GM19397 (cell line): Measurements from ENCODE around the gene GALNT7.

Experiments used
- ATAC-seq: cut with Tn5 transposase; IDR thresholded peaks from one replicate; pipeline ENCODE4 v1.9.1; 2021; ENCODE audit warnings: mild to moderate bottlenecking, moderate library complexity; ENCODE audit not compliant: unreplicated experiment

GALNT7 gene

GRCh38 chr4:173259310-173259709 is 90.7 kb downstream of the GALNT7 start:
- no peak for ATAC-seq

GRCh38 chr4:173261052-173261451 is 92.4 kb downstream of the GALNT7 start:
- no peak for ATAC-seq

GRCh38 chr4:173262375-173262774 is 93.8 kb downstream of the GALNT7 start:
- ATAC-seq = no peak

DNA sequence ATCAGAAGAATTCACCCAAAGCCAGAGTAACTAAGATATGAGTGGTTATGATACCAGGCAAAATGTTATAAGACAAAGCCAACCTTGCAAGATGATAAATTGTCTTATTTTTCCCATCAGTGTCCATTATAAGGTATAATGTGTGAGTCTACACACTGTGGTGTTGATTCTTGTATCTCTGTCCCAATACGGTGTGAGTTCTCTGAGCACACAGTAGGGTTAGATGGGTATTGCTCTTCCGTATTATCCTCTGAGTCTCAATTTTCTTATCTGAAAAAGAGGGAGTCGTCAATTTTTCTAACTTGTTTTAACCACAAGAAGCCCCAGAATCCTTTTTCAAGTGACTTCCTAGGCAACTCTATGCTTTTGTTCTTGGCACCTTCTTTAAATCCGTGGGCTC is 95.6 kb downstream of the GALNT7 start:
- ATAC-seq = peak; percentile 30

GRCh38 chr4:173264684-173265185 is 96.1 kb downstream of the GALNT7 start:
- peak; percentile 90 for ATAC-seq

GRCh38 chr4:173265751-173266150 is 97.1 kb downstream of the GALNT7 start:
- no peak for ATAC-seq

DNA sequence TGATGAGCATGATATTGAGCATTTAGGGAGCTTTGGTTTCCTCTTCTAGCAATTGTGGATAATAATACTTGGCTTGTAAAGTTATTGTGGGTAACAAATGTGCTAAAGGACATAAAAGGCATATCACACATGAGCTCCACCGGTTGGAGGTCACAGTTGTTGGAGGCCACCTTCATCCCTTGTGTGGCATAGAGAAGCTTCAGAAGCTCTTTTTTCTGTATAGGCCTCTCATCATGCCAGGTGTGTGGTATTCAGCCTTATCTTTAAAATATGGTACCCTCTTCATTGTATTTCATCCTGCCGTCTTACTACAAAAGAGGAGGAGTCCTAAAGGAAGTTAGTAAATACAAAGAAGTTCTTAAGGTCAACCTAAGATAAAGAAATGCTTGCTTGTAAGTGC is 99.1 kb downstream of the GALNT7 start:
- ATAC-seq = no peak

GRCh38 chr4:173269280-173269679 is 100.7 kb downstream of the GALNT7 start:
- no peak for ATAC-seq

DNA sequence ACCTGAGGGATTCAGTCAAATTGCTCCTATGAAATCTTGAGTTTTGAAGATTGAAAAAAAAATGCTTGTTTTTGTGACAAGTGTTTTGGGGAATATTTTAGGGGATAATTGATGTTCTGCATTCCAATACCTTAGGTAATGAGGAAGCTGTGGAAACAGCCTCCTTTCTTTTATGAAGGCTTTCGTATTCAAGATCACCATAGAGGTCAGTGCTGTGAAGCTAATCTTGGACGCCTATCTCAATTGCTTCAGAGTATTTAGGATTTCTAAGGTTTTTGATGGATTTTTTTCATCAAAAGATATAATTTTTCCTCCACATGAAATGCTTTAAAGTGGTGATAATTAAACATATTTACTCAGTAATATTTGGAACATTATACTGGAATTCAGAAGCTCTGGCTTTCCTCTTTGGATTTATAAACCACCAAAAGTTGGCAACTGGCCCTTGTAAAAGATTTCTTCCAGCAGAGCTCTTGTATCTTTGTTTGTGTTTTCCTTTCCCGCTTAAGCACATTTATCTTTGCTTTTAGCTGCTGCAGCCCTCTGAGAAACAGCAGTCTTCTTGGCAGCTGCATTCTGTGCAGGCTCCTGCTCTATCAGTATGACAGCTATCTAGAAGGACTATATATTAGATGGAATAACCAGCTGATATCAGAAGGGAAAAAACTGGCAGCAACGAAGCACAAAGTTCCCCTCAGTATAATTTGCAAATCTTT is 101.9 kb downstream of the GALNT7 start:
- no peak for ATAC-seq

DNA sequence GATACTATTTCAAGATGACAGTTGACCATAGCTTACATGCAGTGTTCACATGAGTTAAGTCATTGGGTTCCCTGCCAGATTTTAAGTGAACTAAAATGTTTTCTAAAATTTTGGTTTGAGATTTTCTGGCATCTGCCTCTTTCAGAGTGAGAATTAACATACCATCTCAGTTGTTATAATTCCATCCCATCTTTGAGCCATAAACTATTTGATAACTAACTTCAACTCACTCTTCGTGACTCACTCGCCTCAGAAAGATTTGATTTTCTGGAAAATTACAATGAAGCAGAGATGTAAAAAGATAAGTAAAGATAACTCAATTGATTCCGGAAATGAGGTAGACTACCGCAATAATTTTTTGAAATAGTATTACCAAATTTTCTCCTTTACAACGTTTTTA is 103.7 kb downstream of the GALNT7 start:
- no peak for ATAC-seq

DNA sequence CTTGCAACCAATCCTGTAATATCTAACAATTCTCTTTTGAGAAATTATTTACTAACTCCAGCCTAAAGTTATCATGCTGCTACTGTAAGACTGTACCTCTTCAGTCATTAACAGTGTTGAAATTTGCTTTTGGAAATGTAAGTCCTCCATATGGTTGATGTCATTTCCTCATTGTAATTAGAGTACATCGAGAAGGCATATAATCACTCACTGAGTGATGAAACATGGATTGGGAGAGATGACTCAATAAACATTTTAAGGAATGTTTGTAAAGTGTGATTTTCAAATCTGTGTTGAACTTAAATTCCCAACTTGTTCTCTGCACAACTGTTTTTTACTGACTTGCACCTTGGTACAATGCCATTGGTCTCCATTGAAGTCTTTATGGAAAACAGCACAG is 104.4 kb downstream of the GALNT7 start:
- no peak for ATAC-seq

- no peak for ATAC-seq
These were observed 105.3 kb downstream of the GALNT7 start for GRCh38 chr4:173273941-173274340.

- no peak for ATAC-seq
These were observed 106.1 kb downstream of the GALNT7 start for GRCh38 chr4:173274744-173275143.

- no peak for ATAC-seq
These were observed 106.5 kb downstream of the GALNT7 start for GRCh38 chr4:173275150-173275549.

- ATAC-seq = no peak
These were observed 108.7 kb downstream of the GALNT7 start for GRCh38 chr4:173277340-173277739.

GRCh38 chr4:173280998-173281397 is 112.4 kb downstream of the GALNT7 start:
- peak; percentile 40 for ATAC-seq

DNA sequence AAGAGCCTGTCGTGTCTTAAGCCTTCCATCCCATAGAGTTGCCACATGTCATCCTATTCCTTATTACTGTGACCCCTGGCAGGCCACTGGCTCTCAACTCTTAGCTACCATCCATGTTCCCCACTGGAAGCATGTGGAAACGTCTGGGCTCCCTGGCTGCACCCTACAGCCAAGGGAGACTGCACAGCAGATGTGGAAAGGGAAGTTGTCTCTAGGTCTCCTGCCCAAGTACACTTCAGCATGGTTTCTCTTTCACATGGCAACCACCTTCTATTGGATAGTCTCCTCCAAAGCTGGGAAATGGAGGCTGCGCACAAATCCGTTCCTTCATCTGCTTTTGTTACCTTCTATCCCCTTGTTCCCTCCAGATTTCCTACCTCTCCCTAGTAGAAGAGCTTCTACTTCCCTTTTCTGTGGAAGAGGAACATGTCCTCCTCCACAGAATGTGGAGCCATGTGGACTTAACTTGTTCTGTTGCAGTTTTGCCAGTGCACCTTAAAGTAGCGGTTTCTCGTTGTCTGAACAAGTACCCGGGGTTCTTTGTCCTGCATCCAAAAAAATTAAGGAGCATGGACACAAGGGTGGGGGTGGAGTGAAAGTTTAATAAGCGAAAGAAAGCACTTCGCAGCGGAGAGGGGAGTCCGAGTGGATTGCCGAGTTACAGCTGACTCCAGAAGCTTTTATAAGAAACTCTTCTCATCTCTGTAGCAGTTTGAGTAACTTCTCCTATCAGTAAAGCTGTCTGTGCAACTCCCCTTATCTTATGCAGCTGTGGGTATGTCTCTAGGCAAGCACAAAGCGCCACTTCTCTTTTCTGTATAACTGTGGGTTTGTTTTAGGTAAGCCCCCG is 113.0 kb downstream of the GALNT7 start:
- peak; percentile 69 for ATAC-seq

GRCh38 chr4:173282256-173282562 is 113.6 kb downstream of the GALNT7 start:
- no peak for ATAC-seq

DNA sequence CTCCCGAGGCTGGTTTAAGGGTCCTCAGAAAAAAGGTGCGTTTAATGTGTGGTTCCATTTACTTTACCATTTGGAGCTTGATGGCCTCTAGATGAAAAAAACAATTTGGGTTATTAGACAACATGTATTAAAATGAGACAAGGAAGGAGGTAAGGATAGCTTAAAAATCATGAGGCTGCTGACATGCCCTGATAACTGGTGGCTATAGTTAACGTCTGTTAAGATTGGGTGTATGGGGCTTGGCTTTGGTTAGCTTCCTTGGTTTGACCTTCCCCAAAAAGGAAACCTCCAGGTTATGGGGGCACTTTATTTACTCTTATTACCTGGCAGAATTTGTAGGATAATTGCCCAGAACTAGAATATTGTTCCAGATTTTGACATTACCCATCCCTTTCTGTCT is 114.0 kb downstream of the GALNT7 start:
- ATAC-seq = no peak

DNA sequence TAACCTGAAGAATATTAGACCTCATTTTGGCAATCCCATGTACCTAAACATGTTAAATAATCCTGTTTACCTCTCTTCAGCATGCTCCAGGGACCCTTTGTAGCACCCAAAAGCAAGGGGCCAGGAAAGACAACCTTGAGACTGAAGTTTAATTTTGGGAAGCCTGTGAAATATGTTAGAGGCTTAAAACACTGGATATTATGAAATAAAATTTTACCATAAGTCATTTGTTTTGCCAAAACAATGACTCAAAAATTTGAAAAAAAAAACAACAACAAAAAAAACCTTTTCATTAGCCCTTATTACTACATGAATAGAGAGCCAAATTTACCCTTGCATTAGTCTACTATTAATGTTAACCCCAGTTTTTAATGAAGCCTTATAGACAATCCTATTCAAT is 115.9 kb downstream of the GALNT7 start:
- ATAC-seq = no peak

DNA sequence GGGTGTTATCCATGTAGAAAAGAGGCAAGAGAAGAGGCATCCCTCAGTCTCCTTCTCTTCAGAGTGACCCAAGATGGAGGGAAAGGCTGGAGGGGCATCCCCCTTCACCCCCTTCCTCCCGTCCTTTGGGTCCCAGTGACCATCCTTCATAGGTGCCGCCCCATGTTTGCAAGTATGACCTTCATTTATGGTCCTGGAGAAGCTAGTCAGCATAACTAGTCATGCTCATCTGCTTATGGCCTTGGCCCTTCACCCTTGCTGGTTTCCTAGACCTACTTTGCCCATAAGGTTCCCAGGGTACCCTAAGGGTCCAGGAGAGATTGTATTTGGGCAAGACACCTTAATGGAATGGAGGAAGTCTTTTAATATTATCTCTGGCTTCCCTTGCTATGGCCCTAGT is 118.9 kb downstream of the GALNT7 start:
- ATAC-seq = no peak

GRCh38 chr4:173288296-173288695 is 119.7 kb downstream of the GALNT7 start:
- peak; percentile 46 for ATAC-seq
